ENCODE measurements around the gene SREK1IP1. TPM values are rescaled to one million over a fixed set of nuclear protein-coding genes. Genes with fewer than 3 reads are reported as not detected.
"Not testable (repeated sequence)": the region's sequence is repeated elsewhere in the genome, so short reads cannot be mapped to it uniquely, and the experiment has no call there.

The SREK1IP1 gene
- total and polyA plus RNA-seq, 9 of the 15 experiments (the other 6 are each of a cell fraction or from before 2014, with no cell fraction given) = 6.9 to 45.2 (median 21.7) TPM

DNA sequence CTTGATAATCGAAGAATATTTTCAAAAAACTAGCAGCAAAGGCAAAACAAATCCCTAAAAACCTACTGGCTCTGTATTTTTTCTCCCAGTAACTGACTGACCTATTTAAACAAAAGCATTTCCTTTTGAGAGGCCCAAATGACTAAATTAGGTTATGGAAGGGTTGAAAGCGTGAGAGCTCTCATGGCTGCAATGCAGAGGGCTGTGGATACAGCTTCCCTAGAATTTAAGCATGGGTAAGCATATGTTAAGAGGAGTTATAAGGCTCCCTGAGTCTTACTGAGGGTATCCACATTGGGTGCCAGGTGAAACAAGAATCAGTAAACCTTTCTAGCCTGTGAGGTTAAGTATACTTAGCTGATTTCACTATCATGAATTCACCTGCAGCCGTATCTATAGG is 45.9 kb downstream of the SREK1IP1 start (continued):
- TF ChIP-seq ZNF586 (CRISPR knock-in tag; conservative IDR thresholded peaks at IDR 0.05) (no peak), EP400 (IDR thresholded peaks at IDR 0.05) (no peak)
- TF ChIP-seq, protein P1, sequence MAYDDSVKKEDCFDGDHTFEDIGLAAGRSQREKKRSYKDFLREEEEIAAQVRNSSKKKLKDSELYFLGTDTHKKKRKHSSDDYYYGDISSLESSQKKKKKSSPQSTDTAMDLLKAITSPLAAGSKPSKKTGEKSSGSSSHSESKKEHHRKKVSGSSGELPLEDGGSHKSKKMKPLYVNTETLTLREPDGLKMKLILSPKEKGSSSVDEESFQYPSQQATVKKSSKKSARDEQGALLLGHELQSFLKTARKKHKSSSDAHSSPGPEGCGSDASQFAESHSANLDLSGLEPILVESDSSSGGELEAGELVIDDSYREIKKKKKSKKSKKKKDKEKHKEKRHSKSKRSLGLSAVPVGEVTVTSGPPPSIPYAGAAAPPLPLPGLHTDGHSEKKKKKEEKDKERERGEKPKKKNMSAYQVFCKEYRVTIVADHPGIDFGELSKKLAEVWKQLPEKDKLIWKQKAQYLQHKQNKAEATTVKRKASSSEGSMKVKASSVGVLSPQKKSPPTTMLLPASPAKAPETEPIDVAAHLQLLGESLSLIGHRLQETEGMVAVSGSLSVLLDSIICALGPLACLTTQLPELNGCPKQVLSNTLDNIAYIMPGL (CRISPR knock-in tag; IDR thresholded peaks at IDR 0.05) = no peak

DNA sequence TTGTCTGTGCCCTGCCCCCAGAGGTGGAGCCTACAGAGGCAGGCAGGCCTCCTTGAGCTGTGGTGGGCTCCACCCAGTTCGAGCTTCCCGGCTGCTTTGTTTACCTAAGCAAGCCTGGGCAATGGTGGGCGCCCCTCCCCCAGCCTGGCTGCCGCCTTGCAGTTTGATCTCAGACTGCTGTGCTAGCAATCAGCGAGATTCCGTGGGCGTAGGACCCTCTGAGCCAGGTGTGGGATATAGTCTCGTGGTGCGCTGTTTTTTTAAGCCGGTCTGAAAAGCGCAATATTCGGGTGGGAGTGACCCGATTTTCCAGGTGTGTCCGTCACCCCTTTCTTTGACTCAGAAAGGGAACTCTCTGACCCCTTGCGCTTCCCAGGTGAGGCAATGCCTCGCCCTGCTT is 54.0 kb downstream of the SREK1IP1 start:
- FAIRE-seq; CTCF ChIA-PET (ENCODE audit: low intra/inter-chr PET ratio): not testable (repeated sequence)

More for the DNA sequence above, 54.0 kb downstream of the SREK1IP1 start:
- H3K4me1 ChIP-seq (replicated peaks in 1 of 2; ENCODE audit: control insufficient read depth in 2 of 2, insufficient read depth in 2 of 2, low read length in 2 of 2); in situ Hi-C loops (cut with MboI); BruUV-seq (replicated peaks); H3K4me2 ChIP-seq (ENCODE audit: insufficient read depth, low read length); intact Hi-C loops (cut with micrococcal nuclease); DNase-seq (ENCODE audit: extremely low read depth in 1 of 4, low spot score in 3 of 4); POLR2A ChIA-PET; H4K20me1 ChIP-seq (replicated peaks; ENCODE audit: control insufficient read depth, insufficient read depth, low read length); H3K36me3 ChIP-seq (ENCODE audit: control insufficient read depth, insufficient read depth, low read length); H3K27me3 ChIP-seq (ENCODE audit: control insufficient read depth in 2 of 2, insufficient read depth in 2 of 2, low read length in 2 of 2); H3K4me3 ChIP-seq; ATAC-seq; H3K9ac ChIP-seq (ENCODE audit: insufficient read depth in 1 of 2, low read depth in 2 of 2, low read length in 2 of 2); H3K79me2 ChIP-seq (ENCODE audit: control insufficient read depth, insufficient read depth, low read length); H3K9me3 ChIP-seq (replicated peaks; ENCODE audit: control insufficient read depth, insufficient read depth, low read depth, low read length); H3K27ac ChIP-seq (ENCODE audit: extremely low read depth, low read depth, low read length); H3K9me1 ChIP-seq (ENCODE audit: control insufficient read depth, insufficient read depth, low read length); H2AFZ ChIP-seq (ENCODE audit: low read depth, low read length): not testable (repeated sequence)
- no CpG with 5 or more reads among the region's 16 CpGs for WGBS (ENCODE audit: insufficient coverage, low coverage, missing lambda C conversion rate)
